Measurements from ENCODE around the gene PAMR1. TPM values are rescaled to one million over a fixed set of nuclear protein-coding genes. Genes with fewer than 3 reads are reported as not detected.

Gene PAMR1
- total and polyA plus RNA-seq, 2 donors (not counting 3 experiments of a cell fraction or from before 2014, with no cell fraction given): not detected

DNA sequence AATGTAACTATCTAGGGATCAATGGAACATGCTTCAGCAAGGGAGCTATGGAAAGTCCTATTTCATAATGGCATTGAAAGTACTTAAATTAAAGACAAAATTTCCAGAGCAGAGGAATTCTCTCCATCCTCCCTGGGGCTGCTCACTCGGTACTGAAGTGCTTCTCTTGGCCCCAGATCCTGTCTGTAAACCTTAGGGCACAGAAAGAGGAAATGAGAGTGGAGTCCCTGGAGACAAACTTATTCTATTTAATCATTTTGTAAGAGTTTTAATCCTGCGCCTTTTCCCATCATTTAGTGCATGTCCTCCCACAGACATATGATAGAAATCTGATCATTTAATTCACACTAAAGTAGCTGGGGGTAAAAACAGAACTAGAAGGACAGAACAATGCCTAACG lies 20.9 kb upstream of the PAMR1 start:
- no peak overlapping the region for H3K4me2 ChIP-seq (ENCODE audit: insufficient read depth, low read length)
- dilution Hi-C loops (cut with MboI; ENCODE audit: extremely low pct_ligation_motif_present, low sequenced_read_pairs) (no loop called here), intact Hi-C loops (cut with micrococcal nuclease) (no loop called here)
- FAIRE-seq: no peak
- H3K9ac ChIP-seq (replicated peaks; ENCODE audit: extremely low read depth, insufficient read depth, low read length): no peak overlapping the region
- no peak overlapping the region for H3K4me3 ChIP-seq (replicated peaks in 1 of 3; ENCODE audit: insufficient read depth in 1 of 3, low read depth in 1 of 3, low read length in 3 of 3)
- ChIA-PET POLR2A (no interaction called here), CTCF (interaction anchor here (1.2 kb wide), 1 partner anchor 276 kb away, joined by 3 read pairs; no protein-coding TSS in a partner anchor)
- no peak for TF ChIP-seq FOS (IDR thresholded peaks at IDR 0.05; ENCODE audit: borderline replicate concordance, insufficient read depth, low read length)
- no peak for TF ChIP-seq POLR2A (IDR thresholded peaks at IDR 0.05; ENCODE audit: low read depth, low read length)
- TF ChIP-seq JUN (IDR thresholded peaks at IDR 0.05; ENCODE audit: borderline replicate concordance, insufficient read depth, insufficient read length, low read depth): no peak
- TF ChIP-seq, protein P1, sequence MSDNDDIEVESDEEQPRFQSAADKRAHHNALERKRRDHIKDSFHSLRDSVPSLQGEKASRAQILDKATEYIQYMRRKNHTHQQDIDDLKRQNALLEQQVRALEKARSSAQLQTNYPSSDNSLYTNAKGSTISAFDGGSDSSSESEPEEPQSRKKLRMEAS (IDR thresholded peaks at IDR 0.05; ENCODE audit: insufficient read depth, insufficient read length): no peak
- TF ChIP-seq GATA2 (IDR thresholded peaks at IDR 0.05; ENCODE audit: insufficient read depth, insufficient read length, low read depth, low read length): no peak
- no peak for TF ChIP-seq MYC (IDR thresholded peaks at IDR 0.05; ENCODE audit: low read depth, low read length)
- no peak for TF ChIP-seq EZH2 (IDR thresholded peaks at IDR 0.05; ENCODE audit: borderline replicate concordance, low read depth, low read length, severe bottlenecking)
- no peak for TF ChIP-seq POLR2AphosphoS5 (IDR thresholded peaks at IDR 0.05; ENCODE audit: insufficient read depth, low read depth, low read length)
- TF ChIP-seq, protein P2, sequence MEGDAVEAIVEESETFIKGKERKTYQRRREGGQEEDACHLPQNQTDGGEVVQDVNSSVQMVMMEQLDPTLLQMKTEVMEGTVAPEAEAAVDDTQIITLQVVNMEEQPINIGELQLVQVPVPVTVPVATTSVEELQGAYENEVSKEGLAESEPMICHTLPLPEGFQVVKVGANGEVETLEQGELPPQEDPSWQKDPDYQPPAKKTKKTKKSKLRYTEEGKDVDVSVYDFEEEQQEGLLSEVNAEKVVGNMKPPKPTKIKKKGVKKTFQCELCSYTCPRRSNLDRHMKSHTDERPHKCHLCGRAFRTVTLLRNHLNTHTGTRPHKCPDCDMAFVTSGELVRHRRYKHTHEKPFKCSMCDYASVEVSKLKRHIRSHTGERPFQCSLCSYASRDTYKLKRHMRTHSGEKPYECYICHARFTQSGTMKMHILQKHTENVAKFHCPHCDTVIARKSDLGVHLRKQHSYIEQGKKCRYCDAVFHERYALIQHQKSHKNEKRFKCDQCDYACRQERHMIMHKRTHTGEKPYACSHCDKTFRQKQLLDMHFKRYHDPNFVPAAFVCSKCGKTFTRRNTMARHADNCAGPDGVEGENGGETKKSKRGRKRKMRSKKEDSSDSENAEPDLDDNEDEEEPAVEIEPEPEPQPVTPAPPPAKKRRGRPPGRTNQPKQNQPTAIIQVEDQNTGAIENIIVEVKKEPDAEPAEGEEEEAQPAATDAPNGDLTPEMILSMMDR (IDR thresholded peaks at IDR 0.05; ENCODE audit: extremely low read depth in 1 of 2, insufficient read depth in 1 of 2, low read depth in 1 of 2, low read length in 2 of 2): no peak
- H3K4me1 ChIP-seq (ENCODE audit: control insufficient read depth, extremely low read depth, insufficient read depth, low read length): no peaks in the 10 kb centered on the region
- H4K20me1 ChIP-seq (replicated peaks; ENCODE audit: control insufficient read depth, extremely low read depth, insufficient read depth, low read length): no peaks in the 10 kb centered on the region
- no peaks in the 10 kb centered on the region for H3K9me3 ChIP-seq (replicated peaks; ENCODE audit: control insufficient read depth, insufficient read depth, low read length)
- no peak overlapping the region for H3K27ac ChIP-seq (ENCODE audit: insufficient read depth, low read depth, low read length)
- no peak for DNase-seq (ENCODE audit: low read depth, low spot score)
- no peaks in the 10 kb centered on the region for H3K9me1 ChIP-seq (replicated peaks; ENCODE audit: control insufficient read depth, extremely low read depth, insufficient read depth, low read length)
- H3K36me3 ChIP-seq (ENCODE audit: control insufficient read depth in 2 of 2, extremely low read depth in 1 of 2, insufficient read depth in 2 of 2, low read length in 2 of 2): no peaks in the 10 kb centered on the region
- no peaks in the 10 kb centered on the region for H3K27me3 ChIP-seq (ENCODE audit: control insufficient read depth in 2 of 2, insufficient read depth in 2 of 2, low read length in 2 of 2)
- no TSS peak for BruUV-seq (replicated peaks)
- H3K79me2 ChIP-seq (ENCODE audit: control insufficient read depth, insufficient read depth, low read length): no peaks in the 10 kb centered on the region
- no peak overlapping the region for H2AFZ ChIP-seq (ENCODE audit: low read depth, low read length)
